Liver (tissue), 3 donors: ENCODE results near the gene HLCS.

Source experiments
- CTCF ChIP-seq: fragments of 150-350 bp; IDR thresholded peaks from 2 replicates; pipeline ENCODE4 v1.5.1; 2017; ENCODE audit warnings: improper control_type of control experiment, low read depth, low read length; ENCODE audit not compliant: missing input control
- FOXA2 ChIP-seq: IDR thresholded peaks from 2 replicates; pipeline ENCODE4 v1.6.1; 2016; ENCODE audit warnings: antibody characterized with exemption
- GABPA ChIP-seq, 2 donors: IDR thresholded peaks in 1 of 2; conservative IDR thresholded peaks in 1 of 2; 2 replicates each; pipeline ENCODE4 v1.6.1; 2016; ENCODE audit warnings: antibody characterized with exemption in 2 of 2, mild to moderate bottlenecking in 1 of 2, moderate library complexity in 1 of 2
- JUND ChIP-seq, 2 donors: IDR thresholded peaks; 2 replicates each; pipeline ENCODE4 v1.6.1; 2016; ENCODE audit warnings: antibody characterized with exemption in 2 of 2
- MAX ChIP-seq: IDR thresholded peaks from 2 replicates; pipeline ENCODE4 v1.6.1; 2016; ENCODE audit warnings: antibody characterized with exemption
- NR2F2 ChIP-seq: IDR thresholded peaks from 2 replicates; pipeline ENCODE4 v1.6.1; 2016; ENCODE audit warnings: antibody characterized with exemption
- REST ChIP-seq: IDR thresholded peaks from 2 replicates; pipeline ENCODE4 v1.6.1; 2016; ENCODE audit warnings: antibody characterized with exemption, mild to moderate bottlenecking
- SP1 ChIP-seq: IDR thresholded peaks from 2 replicates; pipeline ENCODE4 v1.6.1; 2018; ENCODE audit warnings: antibody characterized with exemption, mild to moderate bottlenecking
- TAF1 ChIP-seq: conservative IDR thresholded peaks from 2 replicates; pipeline ENCODE4 v1.6.1; 2016; ENCODE audit warnings: antibody characterized with exemption, mild to moderate bottlenecking
- YY1 ChIP-seq: IDR thresholded peaks from 2 replicates; pipeline ENCODE4 v1.6.1; 2016; ENCODE audit warnings: antibody characterized with exemption, mild to moderate bottlenecking
- ZBTB33 ChIP-seq: IDR thresholded peaks from 2 replicates; pipeline ENCODE4 v1.6.1; 2016; ENCODE audit warnings: antibody characterized with exemption
- donor health status: healthy.
- donor health status: healthy.

GRCh38 chr21:36936361-36937135 is 29.9 kb downstream of the HLCS start:
- no peak for TF ChIP-seq CTCF
- no peak for TF ChIP-seq JUND (IDR thresholded peaks at IDR 0.05)
- no peak for TF ChIP-seq GABPA (IDR thresholded peaks at IDR 0.05 in 1 of 2, conservative IDR thresholded peaks at IDR 0.05 in 1 of 2)
- TF ChIP-seq SP1: no peak
- no peak for TF ChIP-seq MAX
- TF ChIP-seq NR2F2: no peak
- TF ChIP-seq TAF1: no peak
- TF ChIP-seq YY1: no peak
- no peak for TF ChIP-seq FOXA2
- no peak for TF ChIP-seq ZBTB33
- no peak for TF ChIP-seq REST
